ENCODE results near the gene ABCF2.

ABCF2 gene

DNA sequence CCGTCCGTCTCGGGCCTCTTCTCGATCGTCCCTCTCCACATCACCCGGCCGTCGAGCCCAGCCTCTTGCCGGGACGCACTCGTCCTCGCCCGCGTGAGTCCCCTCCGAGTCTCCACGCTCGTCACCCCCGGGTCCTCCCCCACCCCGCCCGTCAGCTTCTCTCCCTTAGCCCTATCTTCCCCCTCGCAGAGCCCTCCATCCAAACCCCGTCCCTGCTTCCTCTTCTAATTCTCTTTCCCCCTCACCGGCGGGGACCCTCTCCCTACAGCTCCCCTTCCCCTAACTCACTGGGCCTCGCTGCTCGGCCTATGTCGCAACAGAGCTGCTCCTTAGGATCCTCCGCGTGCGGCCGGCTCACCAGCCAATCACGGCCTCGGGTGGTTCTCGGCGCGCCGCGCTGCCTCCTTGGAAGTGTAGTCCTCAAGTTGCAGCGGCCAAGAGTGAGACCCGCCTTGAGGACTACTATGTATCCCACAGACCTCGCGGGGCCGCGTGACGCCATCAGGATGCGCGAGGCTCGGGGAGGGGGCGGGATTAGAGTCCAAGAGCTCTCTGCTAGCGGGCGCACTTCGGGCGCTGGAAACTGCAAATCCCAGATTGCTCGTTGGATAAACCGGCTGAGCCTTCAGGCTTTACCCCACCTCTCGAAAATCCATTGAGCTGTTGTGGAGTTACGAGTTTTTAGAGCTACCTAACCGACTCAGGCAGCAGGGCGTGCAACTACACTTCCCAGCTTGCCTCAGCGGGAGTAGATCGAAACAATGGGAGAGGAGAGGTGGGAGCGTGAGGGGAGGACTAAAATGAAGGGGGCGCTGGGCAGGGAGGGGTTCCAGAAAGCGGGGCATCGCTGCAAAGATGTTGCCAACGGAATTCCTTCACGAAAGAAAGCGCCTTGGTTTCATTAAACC, at the start of gene ABCF2:
TSS of gene ABCF2 (minus strand) at position 331 of the 908 bp plus-strand sequence. CDS start 747 bp downstream, outside the sequence.
- peak; percentile 97 to 98 for DNase-seq (ENCODE audit: low read depth in 1 of 2, low spot score in 1 of 2)
- in situ Hi-C loops (cut with HindIII; ENCODE audit: low pct_unique_long_range_greater_than_20kb, low sequenced_read_pairs) = no loop called here
- TF ChIP-seq JUND (IDR thresholded peaks at IDR 0.05; ENCODE audit: low read depth) = no peak

DNA sequence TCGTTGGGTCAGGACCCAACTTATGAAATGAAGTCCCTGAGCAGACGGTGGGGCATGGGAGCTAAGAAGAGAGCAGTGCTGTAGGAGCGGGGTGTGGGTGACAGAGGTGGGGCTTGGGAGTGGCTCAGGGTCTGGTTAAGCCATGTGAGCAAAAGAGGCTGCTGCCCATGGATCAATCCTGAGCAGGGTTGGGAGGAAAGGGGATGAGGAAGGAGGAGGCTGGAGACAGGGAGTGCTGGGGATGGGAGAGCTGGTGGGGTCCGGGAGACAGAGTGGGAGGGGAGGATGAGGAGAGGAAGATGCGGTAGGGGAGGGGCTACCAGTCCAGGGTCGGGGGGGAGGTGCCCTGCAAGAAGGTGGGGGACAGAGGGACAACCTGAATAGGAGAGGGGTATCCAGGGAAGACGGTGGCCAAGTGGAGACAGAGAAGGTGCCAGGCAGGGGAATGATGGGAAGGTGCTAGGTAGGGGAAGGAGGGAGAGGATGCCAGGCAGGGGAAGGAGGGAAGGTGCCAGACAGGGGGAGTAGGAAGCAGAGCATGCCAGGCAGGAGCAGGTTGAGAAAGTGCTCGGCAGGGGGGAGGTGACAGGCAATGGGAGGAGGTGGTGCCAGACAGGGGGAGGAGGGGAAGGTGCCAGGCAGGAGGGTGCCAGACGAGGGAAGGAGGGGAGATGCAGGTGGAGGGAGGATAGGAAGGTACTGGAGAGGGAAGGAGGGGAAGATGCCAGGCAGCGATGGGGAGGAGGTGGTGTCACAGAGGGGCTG, 49.0 kb upstream of the ABCF2 start:
- in situ Hi-C loops (cut with HindIII; ENCODE audit: low pct_unique_long_range_greater_than_20kb, low sequenced_read_pairs) = no loop called here
- TF ChIP-seq JUND (IDR thresholded peaks at IDR 0.05; ENCODE audit: low read depth) = no peak
- no peak for DNase-seq (ENCODE audit: low read depth in 1 of 2, low spot score in 1 of 2)

DNA sequence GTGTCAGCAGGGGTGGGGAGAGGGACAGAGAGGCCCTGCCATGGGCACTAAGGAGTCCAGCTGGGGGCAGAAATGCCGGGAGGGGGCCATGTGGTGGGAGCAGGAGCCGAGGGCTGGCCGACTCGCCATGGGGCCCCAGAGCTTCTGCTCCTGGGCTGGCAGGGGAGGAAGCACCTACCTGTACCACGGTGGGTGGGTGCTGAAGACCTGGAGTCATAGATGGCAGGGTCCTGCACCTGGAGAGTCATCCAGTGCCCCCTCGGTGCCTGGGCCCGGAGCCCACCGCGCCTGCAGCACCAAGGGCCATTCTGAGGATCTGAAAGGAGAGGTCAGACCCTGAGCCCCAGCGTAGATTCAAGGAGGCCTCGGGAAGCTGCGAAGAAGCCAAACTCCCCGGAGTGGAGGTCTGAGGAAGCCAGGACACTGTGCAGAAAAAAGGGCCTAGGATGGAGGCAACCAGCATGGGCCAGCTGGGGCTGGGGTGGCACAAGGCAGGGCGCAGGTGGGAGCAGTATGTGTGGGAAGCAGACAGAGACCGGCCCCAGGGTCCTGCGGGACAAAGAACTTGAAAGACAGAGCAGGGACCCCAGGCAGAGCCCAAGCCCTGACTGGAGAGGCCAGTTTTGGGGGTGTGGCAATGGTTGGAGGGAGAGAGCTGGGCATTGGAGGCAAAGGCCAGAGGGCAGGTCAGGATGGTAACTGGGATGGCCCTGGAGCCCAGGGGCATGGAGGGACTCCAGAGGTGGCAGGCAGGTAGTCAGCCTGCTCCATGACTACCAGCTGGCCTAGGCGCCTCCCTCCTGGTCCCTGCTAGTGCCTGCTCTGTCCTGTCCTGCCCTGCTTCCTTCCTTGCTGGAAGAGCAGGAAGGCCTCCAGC, 48.2 kb upstream of the ABCF2 start:
- no peak for DNase-seq (ENCODE audit: low read depth in 1 of 2, low spot score in 1 of 2)
- in situ Hi-C loops (cut with HindIII; ENCODE audit: low pct_unique_long_range_greater_than_20kb, low sequenced_read_pairs) = no loop called here
- TF ChIP-seq JUND (IDR thresholded peaks at IDR 0.05; ENCODE audit: low read depth) = no peak

DNA sequence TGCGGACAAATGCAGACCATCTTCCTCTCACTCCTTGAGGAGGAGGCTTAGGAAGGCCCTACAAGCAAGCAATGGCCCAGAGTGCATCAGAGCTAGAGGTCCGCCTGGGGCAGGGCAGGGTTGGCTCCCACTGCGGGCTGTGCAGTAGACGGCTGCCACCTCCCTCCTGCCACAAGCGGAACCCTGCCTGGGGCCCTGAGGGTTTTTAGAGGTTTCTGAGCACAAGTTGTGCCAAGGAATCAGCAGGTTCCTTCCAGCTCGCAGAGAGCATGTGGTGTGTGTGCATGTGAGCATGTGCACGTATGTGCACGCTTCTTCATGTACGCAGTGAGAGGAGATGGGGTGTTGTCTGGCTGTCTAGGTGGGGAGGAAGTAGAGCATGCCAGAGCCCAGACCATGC, 47.4 kb upstream of the ABCF2 start:
- no peak for DNase-seq (ENCODE audit: low read depth in 1 of 2, low spot score in 1 of 2)
- in situ Hi-C loops (cut with HindIII; ENCODE audit: low pct_unique_long_range_greater_than_20kb, low sequenced_read_pairs) = no loop called here
- TF ChIP-seq JUND (IDR thresholded peaks at IDR 0.05; ENCODE audit: low read depth) = no peak

- no peak for TF ChIP-seq JUND (IDR thresholded peaks at IDR 0.05; ENCODE audit: low read depth)
- no peak for DNase-seq (ENCODE audit: low read depth in 1 of 2, low spot score in 1 of 2)
- in situ Hi-C loops (cut with HindIII; ENCODE audit: low pct_unique_long_range_greater_than_20kb, low sequenced_read_pairs) = no loop called here
Measured at GRCh38 chr7:151273651-151274390, 46.8 kb upstream of the ABCF2 start.

DNA sequence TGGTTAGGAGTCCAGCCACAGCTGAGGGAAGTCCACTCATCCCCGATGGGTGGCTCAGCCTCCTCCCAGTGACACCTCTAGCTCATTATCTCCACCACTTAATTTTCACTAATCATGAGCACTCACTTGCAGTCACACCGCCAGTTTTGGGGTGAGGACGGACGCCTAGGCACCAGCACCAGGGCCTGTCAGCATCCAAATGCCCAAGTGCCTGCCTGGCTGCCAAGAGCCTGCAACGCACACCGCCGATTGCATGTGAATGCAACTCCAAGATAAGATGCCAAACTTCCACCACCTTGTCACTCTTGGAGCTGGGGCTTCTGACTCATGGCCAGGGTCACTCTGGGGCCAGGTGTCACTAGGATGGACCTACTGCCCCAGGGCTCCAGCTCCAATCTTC, 45.9 kb upstream of the ABCF2 start:
- in situ Hi-C loops (cut with HindIII; ENCODE audit: low pct_unique_long_range_greater_than_20kb, low sequenced_read_pairs) = no loop called here
- TF ChIP-seq JUND (IDR thresholded peaks at IDR 0.05; ENCODE audit: low read depth) = no peak
- no peak for DNase-seq (ENCODE audit: low read depth in 1 of 2, low spot score in 1 of 2)

- no peak for TF ChIP-seq JUND (IDR thresholded peaks at IDR 0.05; ENCODE audit: low read depth)
- in situ Hi-C loops (cut with HindIII; ENCODE audit: low pct_unique_long_range_greater_than_20kb, low sequenced_read_pairs) = no loop called here
- DNase-seq (ENCODE audit: low read depth in 1 of 2, low spot score in 1 of 2) = no peak
Measured at GRCh38 chr7:151272405-151272804, 45.4 kb upstream of the ABCF2 start.

- TF ChIP-seq JUND (IDR thresholded peaks at IDR 0.05; ENCODE audit: low read depth) = no peak
- DNase-seq (ENCODE audit: low read depth in 1 of 2, low spot score in 1 of 2) = peak in 1 of 2 experiments; percentile 45
- in situ Hi-C loops (cut with HindIII; ENCODE audit: low pct_unique_long_range_greater_than_20kb, low sequenced_read_pairs) = no loop called here
Measured at GRCh38 chr7:151271699-151272355, 44.8 kb upstream of the ABCF2 start.

DNA sequence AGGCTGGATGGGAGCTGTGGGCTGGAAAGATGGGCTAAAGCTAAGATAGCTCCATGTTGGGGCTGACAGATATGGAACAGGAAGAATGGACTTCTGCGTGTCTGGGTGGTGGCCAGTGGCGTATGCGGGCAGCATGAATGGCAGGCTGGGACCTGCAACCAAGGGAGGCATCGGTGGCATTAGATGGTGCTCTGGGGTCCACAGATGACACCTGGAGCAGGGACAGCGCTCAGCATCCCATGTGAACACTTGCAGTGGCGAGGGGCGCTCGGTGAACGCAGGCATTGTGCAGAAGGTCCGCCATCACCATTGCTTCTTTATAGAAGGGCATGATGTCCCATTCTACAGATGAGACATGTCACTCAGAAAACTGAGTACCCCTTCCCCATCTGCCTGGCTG, 42.5 kb upstream of the ABCF2 start:
- in situ Hi-C loops (cut with HindIII; ENCODE audit: low pct_unique_long_range_greater_than_20kb, low sequenced_read_pairs) = no loop called here
- DNase-seq (ENCODE audit: low read depth in 1 of 2, low spot score in 1 of 2) = no peak
- no peak for TF ChIP-seq JUND (IDR thresholded peaks at IDR 0.05; ENCODE audit: low read depth)

- no peak for DNase-seq (ENCODE audit: low read depth in 1 of 2, low spot score in 1 of 2)
Measured at GRCh38 chr7:151265351-151265931, 38.4 kb upstream of the ABCF2 start.

GRCh38 chr7:151264615-151265014, 37.6 kb upstream of the ABCF2 start:
- TF ChIP-seq JUND (IDR thresholded peaks at IDR 0.05; ENCODE audit: low read depth) = no peak
- in situ Hi-C loops (cut with HindIII; ENCODE audit: low pct_unique_long_range_greater_than_20kb, low sequenced_read_pairs) = no loop called here
- DNase-seq (ENCODE audit: low read depth in 1 of 2, low spot score in 1 of 2) = no peak

More at GRCh38 chr7:151265351-151265931, 38.4 kb upstream of the ABCF2 start:
- in situ Hi-C loops (cut with HindIII; ENCODE audit: low pct_unique_long_range_greater_than_20kb, low sequenced_read_pairs) = no loop called here
- TF ChIP-seq JUND (IDR thresholded peaks at IDR 0.05; ENCODE audit: low read depth) = no peak
